Lower lobe of right lung (tissue), 2 donors: Measurements from ENCODE around the gene CHST8. TPM values are rescaled to one million over a fixed set of nuclear protein-coding genes. Genes with fewer than 3 reads are reported as not detected.

Experiments
- ATAC-seq, 2 donors: fragments of 200-7000 bp; cut with Tn5 transposase; one replicate each; pipeline ENCODE4 v1.9.1; 2020 to 2022; ENCODE audit warnings: mild to moderate bottlenecking in 2 of 2, moderate library complexity in 2 of 2
- DNase-seq: peaks from one replicate; pipeline ENCODE4 v3.0.0-alpha.2; 2020
- H3K27ac ChIP-seq: fragments of 200-600 bp; one replicate; pipeline ENCODE4 v1.8.0; 2022
- H3K27me3 ChIP-seq: fragments of 200-600 bp; one replicate; pipeline ENCODE4 v1.8.0; 2022; ENCODE audit warnings: low read depth
- H3K36me3 ChIP-seq: fragments of 200-600 bp; one replicate; pipeline ENCODE4 v1.8.0; 2022; ENCODE audit warnings: mild to moderate bottlenecking
- H3K4me1 ChIP-seq: fragments of 200-600 bp; one replicate; pipeline ENCODE4 v1.8.0; 2022
- H3K4me3 ChIP-seq: fragments of 200-600 bp; one replicate; pipeline ENCODE4 v1.8.0; 2022; ENCODE audit warnings: mild to moderate bottlenecking
- H3K9me3 ChIP-seq: fragments of 200-600 bp; one replicate; pipeline ENCODE4 v1.8.0; 2022
- CTCF ChIP-seq: fragments of 200-600 bp; IDR thresholded peaks from one replicate; pipeline ENCODE4 v1.8.0; 2022; ENCODE audit warnings: antibody characterized with exemption, mild to moderate bottlenecking
- intact Hi-C: fragments of 100-400 bp; cut with DNase I; formaldehyde crosslinking; loops from one replicate; pipeline ENCODE4 v1.11.0; 2022
- total RNA-seq: library from RNA; stranded (reverse); fragmentation: NEBNext Ultra II Directional; extraction: Animal tissue kit (Norgen Biotek cat#: 25700); gene quantifications from one replicate; pipeline ENCODE4 v1.2.1, GENCODE V29; 2021
- donor health status: DM: no; HTN: yes; CAD: no; lungs with severe emphysema.

CHST8 gene
- total RNA-seq, 1 donor from 2014 or later = not detected

- TF ChIP-seq CTCF = no peak
Observed at GRCh38 chr19:33706631-33707030, 84.9 kb downstream of the CHST8 start.

GRCh38 chr19:33712268-33712667, 90.5 kb downstream of the CHST8 start:
- H3K36me3 ChIP-seq = no peaks in the 10 kb centered on the region
- intact Hi-C loops = no loop called here
- H3K27me3 ChIP-seq = peaks cover 15% of the 10 kb centered on the region
- no peak for TF ChIP-seq CTCF
- H3K4me1 ChIP-seq = no peaks in the 10 kb centered on the region
- H3K4me3 ChIP-seq = no peak overlapping the region
- peaks cover 4% of the 10 kb centered on the region for H3K9me3 ChIP-seq
- H3K27ac ChIP-seq = no peak overlapping the region
- no peak for DNase-seq
- no peak for ATAC-seq

More at GRCh38 chr19:33706631-33707030, 84.9 kb downstream of the CHST8 start:
- no peak overlapping the region for H3K4me3 ChIP-seq
- intact Hi-C loops = no loop called here
- no peak for ATAC-seq
- no peaks in the 10 kb centered on the region for H3K4me1 ChIP-seq
- no peak for DNase-seq
- peaks cover 4% of the 10 kb centered on the region for H3K27me3 ChIP-seq
- H3K36me3 ChIP-seq = no peaks in the 10 kb centered on the region
- H3K27ac ChIP-seq = no peak overlapping the region
- H3K9me3 ChIP-seq = peaks cover 4% of the 10 kb centered on the region

GRCh38 chr19:33713194-33713593, 91.4 kb downstream of the CHST8 start:
- Histone ChIP-seq H3K36me3 (no peaks in the 10 kb centered on the region), H3K27ac (no peak overlapping the region), H3K4me1 (no peaks in the 10 kb centered on the region), H3K9me3 (peaks cover 4% of the 10 kb centered on the region), H3K27me3 (peaks cover 15% of the 10 kb centered on the region), H3K4me3 (no peak overlapping the region)
- DNase-seq = no peak
- no peak for TF ChIP-seq CTCF
- intact Hi-C loops = no loop called here
- ATAC-seq = no peak

- H3K4me1 ChIP-seq = no peaks in the 10 kb centered on the region
- no peak for ATAC-seq
- no peaks in the 10 kb centered on the region for H3K36me3 ChIP-seq
- DNase-seq = no peak
- H3K9me3 ChIP-seq = peaks cover 4% of the 10 kb centered on the region
- H3K27ac ChIP-seq = no peak overlapping the region
- no peak for TF ChIP-seq CTCF
- H3K27me3 ChIP-seq = peaks cover 15% of the 10 kb centered on the region
- no peak overlapping the region for H3K4me3 ChIP-seq
- intact Hi-C loops = no loop called here
Observed at GRCh38 chr19:33714149-33714548, 92.4 kb downstream of the CHST8 start.

GRCh38 chr19:33715462-33715861, 93.7 kb downstream of the CHST8 start:
- Histone ChIP-seq H3K4me3 (no peak overlapping the region), H3K9me3 (no peaks in the 10 kb centered on the region), H3K4me1 (no peaks in the 10 kb centered on the region), H3K27me3 (peaks cover 16% of the 10 kb centered on the region), H3K36me3 (no peaks in the 10 kb centered on the region), H3K27ac (no peak overlapping the region)
- DNase-seq (no peak), ATAC-seq (no peak)
- intact Hi-C loops = no loop called here
- no peak for TF ChIP-seq CTCF

- ATAC-seq (no peak), DNase-seq (no peak)
- Histone ChIP-seq H3K9me3 (no peaks in the 10 kb centered on the region), H3K4me3 (no peak overlapping the region), H3K27ac (no peak overlapping the region), H3K36me3 (no peaks in the 10 kb centered on the region), H3K27me3 (peaks cover 17% of the 10 kb centered on the region), H3K4me1 (no peaks in the 10 kb centered on the region)
- intact Hi-C loops = no loop called here
- TF ChIP-seq CTCF = no peak
Observed at GRCh38 chr19:33717878-33718277, 96.1 kb downstream of the CHST8 start.
